Lower leg skin (tissue), 4 donors: ENCODE measurements around the gene CIZ1. TPM values are rescaled to one million over a fixed set of nuclear protein-coding genes. Genes with fewer than 3 reads are reported as not detected.

ENCODE experiments used
- DNase-seq, 2 donors: peaks; one replicate each; pipeline ENCODE4 v3.0.0-alpha.2; 2019; ENCODE audit warnings: low spot score in 2 of 2
- H3K4me3 ChIP-seq: fragments of 200-600 bp; sonication (generic); 2 replicates; pipeline ENCODE4 v1.5.1; 2017; ENCODE audit warnings: mild to moderate bottlenecking, low read depth; ENCODE audit not compliant: poor library complexity, severe bottlenecking
- POLR2A ChIP-seq, 2 donors: fragments of 450-650 bp; IDR thresholded peaks; one replicate each; pipeline ENCODE4 v1.6.1; 2016 to 2017; ENCODE audit warnings: antibody characterized with exemption in 2 of 2, mild to moderate bottlenecking in 1 of 2, moderate library complexity in 1 of 2
- WGBS, 2 donors: methylation state at CpG; one replicate each; pipeline ENCODE4 v1.1.5; 2018; 5-methylcytosine and 5-hydroxymethylcytosine counted together
- intact Hi-C: fragments of 100-400 bp; cut with DNase I; formaldehyde crosslinking; loops from one replicate; pipeline ENCODE4 v1.15.0; 2023; ENCODE audit warnings: low total_unique reads
- total RNA-seq, 4 donors: library from RNA; depleted of rRNA; stranded (reverse); fragments of >200 nt; gene quantifications; one replicate each; pipeline ENCODE4 v1.1.0, GENCODE V29; 2016
- TF ChIP-seq, protein P1 (sequence below), 3 donors: fragments of 450-650 bp; IDR thresholded peaks; one replicate each; pipeline ENCODE4 v1.5.1; 2016; ENCODE audit warnings: antibody characterized with exemption in 3 of 3, mild to moderate bottlenecking in 3 of 3, moderate library complexity in 2 of 3

CIZ1 gene
- total RNA-seq, 4 donors from 2014 or later: 71.6 to 135 (median 83.9) TPM

DNA sequence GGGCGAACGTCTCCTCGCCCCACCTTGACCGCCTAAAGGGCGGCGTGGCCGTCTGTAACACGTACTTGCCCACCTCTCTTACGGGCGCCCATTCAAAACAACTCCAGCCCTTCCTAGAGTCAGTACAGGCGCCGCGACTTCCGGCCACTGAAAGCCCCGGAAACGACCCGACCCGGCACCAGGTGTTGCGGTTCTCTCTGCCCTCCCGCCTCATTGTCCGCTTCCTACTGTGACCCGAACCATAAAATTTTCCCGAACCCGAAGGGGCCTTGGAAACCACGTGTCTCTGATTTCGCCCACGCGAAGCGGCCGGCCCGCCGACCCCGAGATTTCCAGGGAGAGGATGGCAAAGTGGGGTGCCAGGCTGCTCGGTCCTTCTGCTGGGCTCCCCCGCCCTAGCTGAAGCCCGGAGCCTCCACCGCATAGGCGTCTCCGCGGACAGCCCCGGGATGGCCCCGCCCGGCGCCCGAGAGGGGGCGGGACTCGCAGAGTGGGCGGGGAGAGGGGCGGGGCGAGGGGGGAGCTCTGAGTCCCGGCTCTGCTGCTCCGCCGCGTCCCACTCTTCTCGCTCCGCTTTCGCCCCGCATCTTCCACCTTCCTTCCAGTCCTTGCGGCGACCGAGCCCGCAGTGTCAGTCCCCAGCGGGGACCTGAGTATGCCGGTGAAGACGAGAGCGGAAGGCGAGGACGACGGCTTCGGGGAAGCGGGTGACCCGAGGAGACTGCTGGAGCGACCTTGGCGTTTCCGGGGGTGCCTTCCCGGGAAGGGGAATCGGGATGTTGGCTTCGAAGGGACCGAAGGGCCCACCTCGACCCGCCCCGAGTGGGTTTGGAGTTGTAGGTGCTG lies 63.2 kb downstream of the CIZ1 start:
- TF ChIP-seq, protein P1, sequence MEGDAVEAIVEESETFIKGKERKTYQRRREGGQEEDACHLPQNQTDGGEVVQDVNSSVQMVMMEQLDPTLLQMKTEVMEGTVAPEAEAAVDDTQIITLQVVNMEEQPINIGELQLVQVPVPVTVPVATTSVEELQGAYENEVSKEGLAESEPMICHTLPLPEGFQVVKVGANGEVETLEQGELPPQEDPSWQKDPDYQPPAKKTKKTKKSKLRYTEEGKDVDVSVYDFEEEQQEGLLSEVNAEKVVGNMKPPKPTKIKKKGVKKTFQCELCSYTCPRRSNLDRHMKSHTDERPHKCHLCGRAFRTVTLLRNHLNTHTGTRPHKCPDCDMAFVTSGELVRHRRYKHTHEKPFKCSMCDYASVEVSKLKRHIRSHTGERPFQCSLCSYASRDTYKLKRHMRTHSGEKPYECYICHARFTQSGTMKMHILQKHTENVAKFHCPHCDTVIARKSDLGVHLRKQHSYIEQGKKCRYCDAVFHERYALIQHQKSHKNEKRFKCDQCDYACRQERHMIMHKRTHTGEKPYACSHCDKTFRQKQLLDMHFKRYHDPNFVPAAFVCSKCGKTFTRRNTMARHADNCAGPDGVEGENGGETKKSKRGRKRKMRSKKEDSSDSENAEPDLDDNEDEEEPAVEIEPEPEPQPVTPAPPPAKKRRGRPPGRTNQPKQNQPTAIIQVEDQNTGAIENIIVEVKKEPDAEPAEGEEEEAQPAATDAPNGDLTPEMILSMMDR (IDR thresholded peaks at IDR 0.05): no peak
- no peak for TF ChIP-seq POLR2A (IDR thresholded peaks at IDR 0.05)
- WGBS, 2 donors: 0% methylated on average over 34 to 53 of the region's 82 CpGs
- peak overlapping the region; percentile 96 for H3K4me3 ChIP-seq
- intact Hi-C loops: no loop called here
- peak; percentile 80 to 95 for DNase-seq

DNA sequence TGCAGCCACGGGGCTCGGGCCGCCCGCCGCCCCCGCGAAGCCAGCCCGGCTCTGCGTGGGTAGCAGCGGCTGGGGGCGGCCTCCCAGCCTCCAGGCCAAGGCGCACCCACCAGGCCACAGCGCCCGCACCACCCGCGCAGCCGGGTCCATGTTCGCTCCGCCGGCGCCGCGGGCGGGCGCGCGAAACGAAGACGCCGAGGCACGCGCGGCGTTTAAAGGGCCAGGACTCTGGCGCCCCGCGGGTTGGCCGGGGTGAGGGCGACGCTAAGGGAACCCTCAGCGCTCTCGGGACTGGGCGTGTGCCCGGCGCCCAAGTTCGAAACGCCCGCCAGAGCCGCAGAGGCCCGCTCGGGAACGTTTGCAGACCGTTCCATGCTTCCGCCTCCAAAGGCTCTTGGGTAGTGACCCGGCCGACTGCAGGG lies 63.8 kb downstream of the CIZ1 start, which contains the start of gene PTGES2:
PTGES2 (minus strand) TSS at position 162 of the 422 bp plus-strand sequence; CDS start at position 150, 12 bp downstream.
- peak; percentile 72 to 95 for DNase-seq
- intact Hi-C loops: no loop called here
- no peak for TF ChIP-seq POLR2A (IDR thresholded peaks at IDR 0.05)
- TF ChIP-seq, protein P1 (IDR thresholded peaks at IDR 0.05): no peak
- 0% methylated on average over 3 to 35 of the region's 56 CpGs for WGBS, 2 donors
- H3K4me3 ChIP-seq: peak within 1 kb of the TSS; percentile 96

DNA sequence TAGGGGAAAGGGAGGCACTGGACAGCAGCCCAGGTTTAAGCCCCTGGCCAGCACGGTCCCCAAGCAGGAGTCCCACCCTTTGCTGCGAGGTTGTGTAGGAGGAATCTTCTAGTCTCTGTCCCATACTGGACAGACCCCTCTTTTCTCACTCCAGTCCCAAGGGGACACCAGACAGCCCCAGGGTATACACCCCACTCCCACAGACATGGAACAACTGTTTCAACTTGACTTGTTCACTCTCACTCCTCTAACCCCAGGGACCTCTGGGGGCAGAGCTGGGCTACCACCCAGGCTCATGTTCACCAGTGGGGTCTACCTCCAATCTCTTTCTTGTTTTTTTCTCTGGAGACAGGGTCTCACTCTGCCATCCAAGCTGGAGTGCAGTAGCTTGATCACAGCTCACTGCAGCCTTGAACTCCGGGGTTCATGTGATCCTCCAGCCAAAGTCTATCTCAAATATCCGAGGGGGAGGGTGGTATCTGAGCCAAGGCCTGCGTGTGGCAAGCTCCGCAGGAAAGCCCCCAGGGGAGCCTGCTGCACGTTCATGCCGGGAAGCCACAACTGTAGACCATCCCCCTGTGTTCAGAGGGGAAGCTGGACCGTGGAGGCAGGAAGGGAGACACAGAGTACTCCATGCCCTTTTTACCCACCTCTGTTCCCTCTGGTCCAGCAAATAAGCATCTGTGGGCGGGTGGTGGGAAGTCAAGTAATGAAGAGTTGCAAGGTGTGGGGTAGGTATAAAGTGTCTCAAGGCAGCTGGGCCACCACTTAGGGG lies 65.6 kb downstream of the CIZ1 start:
- no peak overlapping the region for H3K4me3 ChIP-seq
- 39% methylated on average over 10 of the region's 10 CpGs for WGBS, 2 donors

DNA sequence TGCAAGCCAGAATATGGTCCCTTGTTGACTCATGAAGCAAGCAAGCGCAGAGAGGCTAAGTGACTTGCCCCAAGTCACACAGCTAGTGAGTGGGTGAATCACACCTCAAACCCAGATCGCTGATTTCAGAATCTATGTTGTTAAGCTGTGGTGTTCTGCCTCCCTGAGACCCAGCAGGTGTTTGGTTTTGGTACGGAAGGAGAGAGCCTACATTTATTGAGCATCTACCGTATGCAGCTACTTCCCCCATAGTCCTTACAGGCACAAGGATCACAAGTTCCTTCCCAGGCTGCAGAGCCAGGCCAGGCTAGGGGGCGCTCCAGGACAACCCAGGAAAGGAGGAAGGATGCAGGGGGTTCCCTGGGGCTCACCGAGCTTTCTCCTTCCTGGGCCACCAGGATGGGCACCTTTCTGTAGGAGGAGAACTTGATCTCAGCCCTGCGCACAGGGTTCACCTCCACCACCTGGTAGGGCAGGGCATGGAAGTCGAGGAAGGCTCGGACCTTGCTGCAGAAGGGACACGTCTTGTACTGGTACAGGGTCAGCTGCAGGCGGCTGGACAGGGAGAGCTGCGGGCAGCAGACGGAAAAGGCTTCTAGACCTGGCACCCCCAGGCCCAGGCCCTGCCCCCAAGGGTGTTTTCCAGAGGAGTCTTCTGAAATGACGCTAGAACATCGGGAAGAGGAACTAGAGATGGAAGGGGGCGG lies 66.3 kb downstream of the CIZ1 start:
- WGBS, 2 donors: 64 to 65% methylated on average over 16 of the region's 16 CpGs
- H3K4me3 ChIP-seq: no peak overlapping the region
- intact Hi-C loops: no loop called here
- peak in 1 of 2 donors; percentile 55 for DNase-seq
- TF ChIP-seq, protein P1 (IDR thresholded peaks at IDR 0.05): no peak
- TF ChIP-seq POLR2A (IDR thresholded peaks at IDR 0.05): no peak

More for the DNA sequence above, 65.6 kb downstream of the CIZ1 start:
- TF ChIP-seq, protein P1 (IDR thresholded peaks at IDR 0.05): no peak
- no peak for TF ChIP-seq POLR2A (IDR thresholded peaks at IDR 0.05)
- intact Hi-C loops: no loop called here
- no peak for DNase-seq

DNA sequence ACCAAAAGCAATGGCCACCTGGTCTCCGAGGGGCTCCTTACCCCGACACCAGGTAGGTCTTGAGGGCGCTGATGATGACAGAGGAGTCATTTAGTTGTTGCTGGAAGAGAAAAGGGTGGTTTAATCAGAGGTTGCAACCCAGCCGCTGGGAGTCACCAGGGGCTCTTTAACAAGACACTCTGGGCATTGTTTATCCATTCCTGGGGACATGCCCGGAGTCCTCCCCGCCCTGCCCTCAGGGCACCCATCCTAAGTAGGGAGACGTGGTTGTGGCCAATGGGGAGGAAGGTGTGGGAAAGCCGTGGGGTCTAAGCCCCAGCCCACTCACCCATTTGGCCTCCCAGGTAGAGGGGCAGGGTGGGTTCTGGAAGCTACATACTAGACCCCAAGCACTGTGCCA lies 66.9 kb downstream of the CIZ1 start:
- no peak overlapping the region for H3K4me3 ChIP-seq
- 68 to 74% methylated on average over 8 of the region's 8 CpGs for WGBS, 2 donors
- no peak for DNase-seq
- TF ChIP-seq, protein P1 (IDR thresholded peaks at IDR 0.05): no peak
- intact Hi-C loops: no loop called here
